NCI-H2227 treated with DMSO at 0.1 percent for 48 hours (cell line): ENCODE measurements around the gene NKG7.
A peak's percentile ranks its signal among the peaks of the same experiment; 100 is the strongest.
"Not testable (repeated sequence)": the region's sequence is repeated elsewhere in the genome, so short reads cannot be mapped to it uniquely, and the experiment has no call there.

ENCODE experiments used
- DNase-seq: peaks from one replicate; lab custom pipeline; 2025; lab: John Stamatoyannopoulos, UW

Gene NKG7, protein sequence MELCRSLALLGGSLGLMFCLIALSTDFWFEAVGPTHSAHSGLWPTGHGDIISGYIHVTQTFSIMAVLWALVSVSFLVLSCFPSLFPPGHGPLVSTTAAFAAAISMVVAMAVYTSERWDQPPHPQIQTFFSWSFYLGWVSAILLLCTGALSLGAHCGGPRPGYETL

DNA sequence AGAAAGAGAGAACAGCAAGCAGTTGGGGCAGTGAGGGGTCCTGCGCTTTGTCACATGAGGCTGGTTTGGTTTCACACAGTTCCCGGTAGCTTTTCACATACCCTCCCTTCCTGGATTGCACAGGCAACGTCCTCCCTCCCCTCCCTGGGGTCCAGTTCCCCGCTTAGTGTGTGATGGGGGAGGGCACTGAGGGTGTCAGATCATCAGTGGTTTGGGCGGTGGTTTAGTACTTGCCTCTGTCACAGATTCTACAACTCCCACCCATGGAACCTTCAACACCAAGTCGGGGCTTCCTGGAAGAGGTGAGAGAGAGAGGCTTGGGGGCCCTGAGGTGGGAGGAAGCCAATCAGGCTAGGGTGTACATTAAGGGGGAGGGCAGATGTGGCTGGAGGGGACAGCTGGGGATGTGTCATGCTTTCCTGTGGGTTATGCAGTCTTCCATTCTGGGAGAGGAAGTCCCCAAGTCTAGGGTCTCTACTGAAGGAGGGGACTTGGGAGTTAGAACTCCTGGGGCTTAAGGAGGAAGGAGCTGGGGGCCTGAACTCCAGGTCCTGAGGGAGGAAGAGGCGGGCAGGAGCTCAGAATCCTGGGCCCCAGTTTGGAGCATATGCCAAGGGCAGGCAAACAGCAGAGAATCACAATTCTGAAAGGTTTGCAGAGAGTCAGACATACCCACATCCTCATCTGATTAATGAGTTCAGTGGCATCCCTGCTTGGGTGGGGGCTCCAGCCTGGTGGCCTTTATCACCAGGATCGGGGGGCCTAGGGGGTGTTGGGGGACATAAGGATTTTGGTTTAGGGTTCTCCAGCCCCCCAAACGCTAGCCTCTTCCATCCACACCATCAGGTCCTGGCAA, at the start of gene NKG7:
TSS of gene NKG7 (minus strand) at position 6 of the 856 bp plus-strand sequence. CDS start 119 bp downstream, outside the sequence.
- no peak for DNase-seq

DNA sequence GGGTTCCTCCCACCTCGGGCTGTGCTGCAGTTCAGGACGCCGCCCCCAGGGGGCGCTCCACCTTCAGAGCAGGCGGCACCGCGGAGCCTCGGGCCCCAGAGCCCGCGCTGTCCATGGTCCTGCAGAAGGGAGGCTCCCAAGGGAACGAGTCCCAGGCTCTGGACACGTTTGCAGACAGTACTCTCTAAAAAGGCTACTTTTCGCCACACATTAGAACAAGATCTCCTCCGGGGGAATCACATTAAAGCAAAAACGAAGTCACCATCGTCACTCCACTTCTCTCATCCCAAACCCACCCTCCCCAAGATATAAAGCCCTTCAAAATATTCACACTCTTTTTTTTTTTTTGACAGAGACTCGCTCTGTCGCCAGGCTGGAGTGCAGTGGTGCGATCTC, 49.6 kb upstream of the NKG7 start:
- no peak for DNase-seq

DNA sequence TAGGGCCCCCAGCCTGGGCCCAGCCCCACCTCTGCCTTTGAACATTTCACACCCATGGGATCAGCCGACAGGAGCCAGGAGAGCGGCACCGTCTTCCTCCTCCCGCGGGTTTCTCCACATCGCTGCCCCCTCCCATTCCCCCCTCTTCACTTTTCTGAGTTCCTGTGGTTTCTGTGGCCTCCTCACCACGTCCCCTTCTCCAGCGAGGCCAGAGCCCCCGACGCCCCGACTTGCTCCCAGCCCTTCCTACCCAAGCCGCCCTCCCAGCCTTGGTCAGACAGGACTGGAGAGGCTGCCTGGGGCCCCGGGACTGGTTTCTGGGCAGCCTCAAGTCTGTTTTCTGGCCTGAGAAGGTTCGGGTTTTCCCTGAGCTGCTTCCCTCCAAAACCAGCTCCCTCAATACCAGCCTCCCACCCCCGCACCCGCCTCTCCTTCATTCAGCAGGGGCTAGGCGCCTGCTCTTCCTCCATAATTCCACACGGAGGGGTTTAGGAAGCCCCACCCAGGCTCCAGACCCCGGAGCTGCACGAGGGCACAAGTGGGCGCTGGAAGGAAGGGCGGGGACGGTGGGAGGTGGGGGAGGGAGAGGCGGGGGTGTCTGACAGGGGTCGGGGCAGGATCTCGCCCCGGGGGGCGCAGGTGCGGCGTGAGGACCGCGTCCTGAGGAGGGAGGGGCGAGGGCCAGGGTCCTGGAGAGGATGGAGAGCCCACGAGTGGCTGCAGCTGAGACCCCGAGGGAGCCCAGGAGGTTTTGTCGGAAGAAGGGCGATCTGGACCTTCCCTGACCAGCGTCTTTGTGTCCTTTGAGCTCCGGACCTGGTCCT, 49.0 kb upstream of the NKG7 start:
- DNase-seq = no peak

DNA sequence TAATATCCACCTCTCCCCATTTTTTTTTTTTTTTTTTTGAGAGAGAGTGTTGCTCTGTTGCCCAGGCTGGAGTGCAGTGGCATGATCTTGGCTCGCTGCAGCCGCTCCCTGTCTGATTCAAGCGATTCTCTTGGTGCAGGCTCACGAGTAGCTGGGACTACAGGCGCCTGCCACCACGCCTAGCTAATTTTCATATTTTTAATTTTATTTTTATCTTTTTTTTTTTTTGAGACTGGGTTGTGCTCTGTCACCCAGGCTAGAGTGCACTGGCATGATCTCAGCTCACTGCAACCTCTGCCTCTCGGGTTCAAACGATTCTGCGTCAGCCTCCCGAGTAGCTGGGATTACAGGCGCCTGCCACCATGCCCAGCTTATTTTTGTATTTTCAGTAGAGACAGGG, 48.1 kb upstream of the NKG7 start:
- DNase-seq = not testable (repeated sequence)

DNA sequence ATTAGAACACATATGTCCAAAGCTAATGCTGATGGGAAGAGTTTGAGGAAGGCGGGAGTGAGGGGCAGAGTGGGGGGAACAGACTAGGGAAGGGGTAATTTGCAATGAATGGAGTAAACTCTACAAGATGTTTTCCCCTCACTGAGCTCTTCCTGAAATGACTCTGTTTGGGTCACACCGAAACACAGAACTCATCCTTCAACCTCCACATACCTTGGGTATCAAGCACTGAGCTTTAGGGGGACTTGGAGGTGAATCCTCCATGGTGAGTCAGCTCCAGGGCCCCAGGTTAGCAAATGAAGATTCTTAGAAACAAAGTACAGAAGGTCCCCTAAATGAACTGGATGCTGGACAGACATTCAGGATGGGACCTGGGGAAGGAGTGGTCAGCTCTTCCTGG, 46.3 kb upstream of the NKG7 start:
- no peak for DNase-seq

DNA sequence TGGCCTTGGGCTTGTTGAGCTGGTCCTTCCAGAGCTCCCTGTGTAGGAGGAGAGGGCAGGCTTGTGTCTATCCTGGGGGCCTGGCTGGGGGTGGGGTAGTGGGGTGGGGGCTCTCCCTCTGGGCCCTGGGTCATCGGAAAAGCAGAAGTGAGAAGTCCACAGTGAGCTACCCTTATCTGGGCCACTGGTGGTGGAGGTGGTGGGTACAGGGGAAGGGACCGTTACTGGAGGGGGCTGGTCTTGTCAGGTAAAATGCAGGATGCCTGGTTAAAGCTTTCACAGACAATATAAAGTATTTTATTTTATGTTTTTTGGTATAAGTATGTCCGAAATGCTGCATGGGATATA, 45.3 kb upstream of the NKG7 start:
- DNase-seq = no peak

DNA sequence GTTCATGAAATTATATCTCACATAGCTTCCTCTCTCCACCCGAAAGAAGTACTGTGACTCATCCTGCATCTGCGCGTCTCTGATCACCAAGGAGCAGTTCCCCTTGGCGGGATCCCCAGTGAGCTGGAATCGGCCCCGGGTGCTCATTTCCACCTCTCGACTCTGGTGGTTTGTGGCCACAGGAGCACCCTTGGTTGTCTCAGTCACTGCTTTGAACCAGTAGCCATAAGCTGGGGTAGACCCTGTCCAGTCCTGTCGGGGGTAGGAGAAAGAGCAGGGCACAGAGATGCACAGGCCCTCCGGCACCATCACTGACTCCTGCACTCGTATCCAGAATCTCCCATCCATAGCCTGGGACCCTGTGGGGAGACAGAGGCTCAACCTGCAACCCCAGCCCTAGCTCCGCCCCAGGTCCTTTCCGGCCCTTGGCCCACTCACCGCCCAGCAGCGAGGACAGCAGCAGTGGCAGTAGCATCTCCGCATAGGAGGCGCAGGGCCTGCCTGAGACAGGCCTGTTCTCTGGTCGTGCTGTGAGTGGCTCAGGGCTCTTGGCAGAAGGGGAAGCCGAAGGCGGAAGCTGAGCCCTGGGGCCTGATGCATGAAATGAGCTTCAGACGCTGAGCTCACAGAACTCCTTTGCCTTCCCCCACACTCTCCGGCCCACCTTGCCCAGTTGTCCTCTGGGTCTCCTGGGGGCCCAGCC, 44.8 kb upstream of the NKG7 start, which contains the start of gene SIGLEC10:
TSS of gene SIGLEC10 (minus strand) at position 536 of the 703 bp plus-strand sequence. CDS start at position 475, 61 bp downstream.
- no peak for DNase-seq

DNA sequence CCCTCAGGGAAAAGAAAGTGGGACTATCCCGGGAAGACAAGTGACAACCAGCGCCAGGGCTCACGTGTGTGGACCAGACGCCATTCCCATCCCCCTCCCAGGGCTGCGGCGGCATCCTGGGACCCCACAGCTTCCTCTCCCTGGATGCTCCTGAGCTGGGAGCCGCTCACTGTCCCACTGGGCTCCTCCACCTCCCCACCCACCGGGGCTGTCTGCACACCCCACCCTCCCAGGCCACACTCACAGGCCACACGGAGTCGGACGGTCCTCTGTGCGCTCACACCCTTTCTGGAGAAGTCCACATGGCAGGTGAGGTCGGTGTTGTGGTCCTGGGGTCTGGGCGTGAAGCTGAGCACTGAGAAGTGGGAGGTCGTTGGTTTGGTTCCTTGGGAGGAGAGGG, 44.0 kb upstream of the NKG7 start:
- DNase-seq = not testable (repeated sequence)

DNA sequence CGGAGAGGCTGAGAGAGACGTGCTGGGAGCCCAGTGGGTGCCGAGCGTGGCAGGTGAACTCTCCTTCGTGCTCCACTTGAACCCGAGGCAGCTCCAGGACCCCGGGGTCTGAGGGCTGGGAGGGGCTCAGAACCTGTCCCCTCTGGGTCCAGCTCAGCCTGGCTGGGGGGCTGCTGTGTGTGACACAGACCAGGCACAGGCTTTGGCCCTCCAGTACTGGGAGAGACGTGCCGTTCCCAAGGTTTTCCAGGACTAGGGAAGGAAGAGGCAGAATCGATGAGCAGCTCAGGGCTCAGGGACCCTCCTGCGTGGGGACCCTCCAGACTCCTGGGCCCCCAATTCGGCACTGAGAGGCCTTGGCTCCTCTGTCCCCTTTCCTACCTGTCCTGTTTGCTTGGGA, 42.7 kb upstream of the NKG7 start:
- DNase-seq = no peak

DNA sequence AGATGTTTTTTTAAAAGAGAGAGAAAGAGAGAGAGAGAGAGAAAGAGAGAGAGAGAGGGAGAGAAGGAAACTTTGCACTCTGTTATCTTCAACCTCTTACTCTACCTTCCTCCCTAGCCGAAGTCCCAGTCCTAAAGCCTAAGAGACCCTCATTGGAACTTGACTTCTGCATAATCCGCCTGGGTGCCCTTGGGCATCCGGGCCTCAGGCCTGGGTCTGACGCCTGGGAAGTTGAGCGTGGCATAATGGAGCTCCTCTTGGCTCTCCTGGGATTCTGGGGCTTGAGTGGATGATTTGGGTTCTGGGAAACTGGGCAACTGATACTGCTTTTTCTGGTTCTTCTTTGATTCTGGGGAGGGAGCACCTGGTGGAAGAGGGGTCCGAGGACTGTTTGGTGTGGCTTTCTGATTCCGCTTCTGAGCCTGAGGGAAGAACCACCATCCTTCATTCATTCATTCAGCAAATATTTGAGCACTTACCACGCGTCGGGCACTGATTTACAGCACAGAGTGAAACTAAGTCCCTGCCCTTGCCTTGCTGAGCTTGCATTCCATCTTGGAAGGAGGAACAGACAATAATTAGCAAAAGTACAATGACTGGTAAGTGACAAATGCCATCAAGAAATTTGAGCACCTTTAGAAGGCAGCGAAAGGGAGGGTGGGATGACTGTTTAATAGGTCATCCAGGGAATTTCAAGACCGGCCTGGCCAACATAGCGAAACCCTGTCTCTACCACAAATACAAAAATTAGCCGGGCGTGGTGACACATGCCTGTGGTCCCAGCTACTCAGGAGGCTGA, 38.7 kb upstream of the NKG7 start:
- no peak for DNase-seq

DNA sequence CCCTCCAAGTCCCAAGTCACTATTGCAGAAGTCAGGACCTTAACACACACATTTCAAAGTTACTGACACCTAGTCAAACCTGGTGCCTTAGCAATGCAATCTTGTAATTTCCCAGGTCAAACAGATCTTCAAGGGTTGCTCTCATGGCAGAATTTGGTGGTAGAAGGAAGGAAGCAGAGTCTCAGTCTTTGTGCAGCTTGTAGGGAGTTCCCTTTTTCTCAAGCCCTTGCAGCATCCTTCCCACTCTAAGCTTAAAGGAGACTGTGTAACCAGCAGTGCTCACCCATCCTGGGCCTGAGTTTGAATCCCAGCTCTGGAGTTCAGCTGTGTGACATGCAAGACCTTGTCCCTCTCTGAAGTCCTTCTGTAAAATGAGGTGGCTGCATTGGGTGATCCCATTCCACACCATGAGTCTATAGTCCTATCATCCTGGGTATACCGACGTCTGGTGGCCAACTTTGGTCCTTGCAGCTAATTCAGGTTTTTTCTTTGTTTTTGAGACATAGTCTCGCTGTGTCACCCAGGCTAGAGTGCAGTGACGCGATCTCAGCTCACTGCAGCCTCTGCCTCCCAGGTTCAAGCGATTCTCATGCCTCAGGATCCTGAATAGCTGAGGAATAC, 35.2 kb upstream of the NKG7 start:
- no peak for DNase-seq

DNA sequence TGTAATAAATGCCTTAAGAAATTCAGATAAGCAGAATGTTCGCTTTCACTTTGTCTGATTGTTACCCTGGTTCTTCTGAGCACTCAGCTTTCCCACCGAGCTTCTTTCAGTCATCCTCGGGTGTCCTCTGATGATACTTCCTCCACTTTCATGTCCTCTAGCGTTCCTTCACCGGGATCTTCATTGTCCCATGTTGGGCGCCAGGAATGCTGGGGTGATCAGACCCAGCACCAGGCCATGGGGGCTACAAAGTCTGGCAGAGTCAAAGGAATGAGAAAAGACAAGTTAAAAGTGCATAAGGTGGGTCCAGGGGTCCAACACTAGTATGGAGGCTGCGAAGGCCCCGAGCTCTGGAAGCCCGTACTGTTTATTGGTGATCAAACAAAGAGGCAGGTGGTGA, 29.7 kb upstream of the NKG7 start:
- DNase-seq = no peak

DNA sequence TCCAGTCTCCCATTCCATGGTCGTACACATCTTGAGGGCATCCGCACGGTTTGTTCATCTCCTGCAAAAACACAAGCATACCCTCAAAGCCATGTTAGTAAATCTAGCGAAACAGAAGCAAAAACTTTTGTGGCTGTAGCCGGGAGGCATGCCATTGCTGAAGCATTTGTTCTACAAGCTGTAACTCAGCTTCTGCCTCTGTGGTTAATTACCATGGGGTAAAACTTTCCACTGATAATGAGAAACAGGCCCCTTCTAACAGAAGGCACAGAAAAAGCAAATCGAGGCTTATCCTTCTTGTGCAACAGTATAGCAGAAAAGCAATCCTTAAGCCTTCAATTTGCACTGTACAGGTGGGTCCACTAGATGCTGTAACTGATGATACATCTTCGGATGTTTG, 27.5 kb upstream of the NKG7 start:
- not testable (repeated sequence) for DNase-seq

DNA sequence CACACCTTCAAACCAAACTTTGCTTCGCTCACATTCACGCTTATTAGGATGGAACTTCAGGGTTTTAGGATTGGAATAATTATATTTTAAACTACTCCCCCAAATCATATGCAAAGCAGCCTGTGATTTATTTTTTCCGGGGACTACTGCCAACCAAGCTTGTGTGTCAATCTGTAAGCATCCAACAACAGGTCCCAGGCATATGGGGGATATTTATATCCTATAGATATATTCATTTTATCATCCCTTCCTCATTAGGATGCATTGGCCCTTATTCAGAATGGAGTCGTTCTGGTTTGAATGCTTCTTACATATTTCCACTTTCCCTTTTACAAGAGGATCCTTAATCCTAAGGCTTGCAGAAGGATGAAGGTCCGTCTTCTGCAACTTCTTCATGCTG, 26.8 kb upstream of the NKG7 start:
- no peak for DNase-seq

DNA sequence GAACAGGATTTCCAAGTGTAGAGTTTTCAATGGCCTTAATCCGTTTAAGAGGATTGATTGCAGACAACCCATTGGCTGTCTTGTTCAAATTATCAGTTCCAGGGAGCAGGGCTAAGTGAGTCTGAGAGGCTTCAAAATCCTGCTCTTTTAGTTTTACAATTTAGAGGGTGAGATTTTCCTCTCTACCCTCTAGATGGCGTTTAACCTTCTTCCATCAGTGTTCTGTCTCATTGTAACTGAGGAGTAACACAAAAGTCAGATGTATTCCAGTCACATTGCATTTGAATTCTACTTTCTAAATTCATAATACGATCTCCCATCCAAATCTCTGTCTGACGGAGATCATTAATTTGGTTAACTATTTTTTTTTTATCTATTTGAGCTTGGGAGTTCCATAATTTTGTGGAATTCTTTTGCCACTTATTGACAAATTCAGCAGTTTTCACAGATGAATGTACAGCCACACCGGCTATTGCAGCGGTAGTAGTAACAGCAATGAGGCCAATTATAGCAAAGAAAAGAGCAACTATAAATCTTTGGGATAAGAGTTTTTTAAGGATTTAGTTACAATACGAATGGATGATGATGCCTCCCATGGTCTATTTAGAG, 25.7 kb upstream of the NKG7 start:
- DNase-seq = no peak

DNA sequence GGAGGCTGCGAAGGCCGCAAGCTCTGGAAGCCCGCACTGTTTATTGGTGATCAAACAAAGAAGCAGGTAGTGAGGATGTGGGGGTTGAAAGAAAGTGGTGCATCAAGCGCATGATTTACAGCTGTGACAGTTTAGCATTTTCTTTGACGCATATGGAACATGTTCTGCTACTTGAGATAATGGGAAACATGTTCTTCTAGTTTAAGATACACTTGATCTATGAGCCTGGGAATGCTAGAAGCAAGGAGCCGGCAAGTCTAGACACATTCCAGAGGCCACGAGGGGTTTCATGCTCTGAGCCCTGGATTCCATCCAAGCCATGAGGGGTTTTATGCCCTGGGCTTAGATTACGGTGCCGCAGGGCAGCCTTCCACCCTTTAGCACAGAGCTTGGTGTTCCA, 25.0 kb upstream of the NKG7 start:
- DNase-seq = not testable (repeated sequence)

DNA sequence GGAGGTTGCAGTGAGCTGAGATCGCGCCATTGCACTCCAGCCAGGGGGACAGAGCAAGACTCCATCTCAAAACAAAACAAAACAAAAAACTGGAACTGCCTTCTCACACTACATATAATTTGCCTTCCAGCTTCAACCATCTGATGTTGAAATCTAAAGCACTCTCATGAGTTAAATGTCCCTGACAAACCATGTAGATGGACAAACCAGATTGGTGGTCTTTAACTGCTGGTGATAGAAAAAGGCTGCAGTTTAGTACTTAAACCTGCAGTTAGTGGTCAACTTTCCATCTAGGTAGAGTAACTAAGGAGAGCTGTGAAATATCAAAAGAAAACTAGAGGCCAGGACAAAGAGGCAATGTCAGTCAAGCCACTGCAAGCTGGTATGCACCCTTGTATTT, 23.7 kb upstream of the NKG7 start:
- DNase-seq = no peak

DNA sequence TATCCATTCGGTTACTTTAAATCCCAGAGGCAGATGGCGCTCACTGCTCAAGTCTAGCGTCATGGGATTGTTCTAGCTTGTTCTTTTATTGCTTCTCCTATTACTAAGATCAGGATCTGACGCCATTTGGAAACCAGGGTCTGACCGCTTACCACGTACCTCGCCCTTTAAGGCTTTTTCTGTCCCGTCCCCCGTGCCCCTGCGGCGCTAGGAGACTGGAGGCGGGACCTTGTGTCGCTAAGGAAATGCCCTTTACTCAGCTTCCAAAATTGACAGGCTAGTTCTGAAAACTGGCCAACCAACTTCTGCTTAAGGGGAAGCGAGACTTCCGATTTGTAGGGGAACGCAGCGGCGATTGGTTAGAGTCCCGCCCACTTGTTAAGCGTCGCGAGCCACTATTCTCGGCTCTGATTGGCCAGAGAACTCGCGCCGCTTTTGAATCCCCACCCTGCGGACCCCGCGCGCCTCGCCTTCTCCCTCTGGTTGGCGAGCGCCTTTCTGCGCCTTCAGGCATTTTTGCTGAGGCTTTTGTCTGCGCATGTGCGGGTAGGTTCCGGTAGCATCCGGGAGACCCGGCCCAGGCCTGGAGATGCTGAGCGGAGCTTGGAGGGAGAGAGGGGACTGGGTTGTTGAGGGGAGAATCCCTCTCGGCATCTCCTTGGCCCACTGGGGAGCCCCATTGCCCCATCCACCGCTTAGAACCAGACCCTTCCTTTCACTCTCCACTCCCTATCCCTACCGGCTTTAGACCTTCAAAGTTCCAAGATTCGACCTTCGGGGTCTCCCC, 21.8 kb upstream of the NKG7 start:
- DNase-seq = peak; percentile 89

DNA sequence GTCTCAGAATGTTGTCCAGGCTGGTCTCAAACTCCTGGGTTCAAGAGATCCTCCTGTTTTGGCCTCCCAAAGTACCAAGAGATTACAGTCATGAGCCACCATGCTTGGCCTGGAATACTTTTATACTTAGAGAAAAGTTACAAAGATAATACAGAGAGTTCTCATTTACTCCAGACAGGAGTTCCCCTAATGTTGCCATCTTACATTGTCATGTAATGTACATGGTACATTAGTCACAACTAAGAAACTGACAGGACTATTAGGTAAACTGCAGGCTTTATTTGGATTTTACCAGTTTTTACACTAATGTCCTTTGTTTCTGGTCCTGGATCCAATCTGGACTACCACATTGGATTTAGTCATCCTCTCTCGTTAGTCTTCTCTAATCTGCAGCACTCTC, 20.2 kb upstream of the NKG7 start:
- DNase-seq = no peak
